ENCODE data around the gene ITGA11.

The ITGA11 gene

GRCh38 chr15:68275165-68275746, 156.7 kb downstream of the ITGA11 start:
- H3K4me3 ChIP-seq (ENCODE audit: insufficient read length, low read depth), result no peak overlapping the region
- no peaks in the 10 kb centered on the region for H3K9me3 ChIP-seq (ENCODE audit: insufficient read depth, low read length)
- TF ChIP-seq YY1 (IDR thresholded peaks at IDR 0.05; ENCODE audit: insufficient read depth, insufficient read length) (no peak), SUZ12 (IDR thresholded peaks at IDR 0.05; ENCODE audit: extremely low read depth, insufficient read depth, insufficient read length) (no peak), ZNF274 (IDR thresholded peaks at IDR 0.05; ENCODE audit: low read depth, low read length) (no peak)
- H3K4me1 ChIP-seq (ENCODE audit: insufficient read depth, insufficient read length), result peaks cover 3% of the 10 kb centered on the region
- no peak for DNase-seq (ENCODE audit: low read depth, low spot score)
- peaks cover 16% of the 10 kb centered on the region for H3K36me3 ChIP-seq (ENCODE audit: insufficient read depth, insufficient read length, low read length)
- no peak overlapping the region for H3K9ac ChIP-seq (ENCODE audit: insufficient read length, low read depth)
- no peaks in the 10 kb centered on the region for H3K27me3 ChIP-seq (ENCODE audit: insufficient read depth, insufficient read length)

GRCh38 chr15:68274201-68274848, 157.6 kb downstream of the ITGA11 start:
- no peak for DNase-seq (ENCODE audit: low read depth, low spot score)
- Histone ChIP-seq H3K36me3 (ENCODE audit: insufficient read depth, insufficient read length, low read length) (peaks cover 10% of the 10 kb centered on the region), H3K9me3 (ENCODE audit: insufficient read depth, low read length) (no peaks in the 10 kb centered on the region), H3K9ac (ENCODE audit: insufficient read length, low read depth) (no peak overlapping the region), H3K4me3 (ENCODE audit: insufficient read length, low read depth) (no peak overlapping the region), H3K27me3 (ENCODE audit: insufficient read depth, insufficient read length) (no peaks in the 10 kb centered on the region), H3K4me1 (ENCODE audit: insufficient read depth, insufficient read length) (peaks cover 3% of the 10 kb centered on the region)
- no peak for TF ChIP-seq ZNF274 (IDR thresholded peaks at IDR 0.05; ENCODE audit: low read depth, low read length)

GRCh38 chr15:68272721-68273271, 159.2 kb downstream of the ITGA11 start:
- TF ChIP-seq SUZ12 (IDR thresholded peaks at IDR 0.05; ENCODE audit: extremely low read depth, insufficient read depth, insufficient read length) (no peak), YY1 (IDR thresholded peaks at IDR 0.05; ENCODE audit: insufficient read depth, insufficient read length) (no peak), ZNF274 (IDR thresholded peaks at IDR 0.05; ENCODE audit: low read depth, low read length) (no peak)
- Histone ChIP-seq H3K27me3 (ENCODE audit: insufficient read depth, insufficient read length) (no peaks in the 10 kb centered on the region), H3K9ac (ENCODE audit: insufficient read length, low read depth) (no peak overlapping the region), H3K4me3 (ENCODE audit: insufficient read length, low read depth) (no peak overlapping the region), H3K4me1 (ENCODE audit: insufficient read depth, insufficient read length) (peaks cover 3% of the 10 kb centered on the region), H3K36me3 (ENCODE audit: insufficient read depth, insufficient read length, low read length) (no peaks in the 10 kb centered on the region), H3K9me3 (ENCODE audit: insufficient read depth, low read length) (no peaks in the 10 kb centered on the region)
- DNase-seq (ENCODE audit: low read depth, low spot score), result no peak

GRCh38 chr15:68271854-68272471, 160.0 kb downstream of the ITGA11 start:
- Histone ChIP-seq H3K4me1 (ENCODE audit: insufficient read depth, insufficient read length) (peaks cover 3% of the 10 kb centered on the region), H3K9ac (ENCODE audit: insufficient read length, low read depth) (peak overlapping the region; percentile 53), H3K27me3 (ENCODE audit: insufficient read depth, insufficient read length) (no peaks in the 10 kb centered on the region), H3K36me3 (ENCODE audit: insufficient read depth, insufficient read length, low read length) (no peaks in the 10 kb centered on the region), H3K9me3 (ENCODE audit: insufficient read depth, low read length) (no peaks in the 10 kb centered on the region), H3K4me3 (ENCODE audit: insufficient read length, low read depth) (no peak overlapping the region)
- DNase-seq (ENCODE audit: low read depth, low spot score), result no peak
- TF ChIP-seq ZNF274 (IDR thresholded peaks at IDR 0.05; ENCODE audit: low read depth, low read length), result no peak
- TF ChIP-seq SUZ12 (IDR thresholded peaks at IDR 0.05; ENCODE audit: extremely low read depth, insufficient read depth, insufficient read length), result no peak
- TF ChIP-seq YY1 (IDR thresholded peaks at IDR 0.05; ENCODE audit: insufficient read depth, insufficient read length), result no peak

- TF ChIP-seq ZNF274 (IDR thresholded peaks at IDR 0.05; ENCODE audit: low read depth, low read length), result no peak
- H3K4me1 ChIP-seq (ENCODE audit: insufficient read depth, insufficient read length), result peaks cover 3% of the 10 kb centered on the region
Observed at GRCh38 chr15:68268405-68268804, 163.6 kb downstream of the ITGA11 start.

GRCh38 chr15:68265674-68266073, 166.3 kb downstream of the ITGA11 start:
- Histone ChIP-seq H3K4me3 (ENCODE audit: insufficient read length, low read depth) (no peak overlapping the region), H3K9ac (ENCODE audit: insufficient read length, low read depth) (no peak overlapping the region), H3K36me3 (ENCODE audit: insufficient read depth, insufficient read length, low read length) (no peaks in the 10 kb centered on the region), H3K4me1 (ENCODE audit: insufficient read depth, insufficient read length) (no peaks in the 10 kb centered on the region), H3K27me3 (ENCODE audit: insufficient read depth, insufficient read length) (no peaks in the 10 kb centered on the region), H3K9me3 (ENCODE audit: insufficient read depth, low read length) (no peaks in the 10 kb centered on the region)
- DNase-seq (ENCODE audit: low read depth, low spot score), result no peak
- TF ChIP-seq SUZ12 (IDR thresholded peaks at IDR 0.05; ENCODE audit: extremely low read depth, insufficient read depth, insufficient read length), result no peak
- no peak for TF ChIP-seq YY1 (IDR thresholded peaks at IDR 0.05; ENCODE audit: insufficient read depth, insufficient read length)
- no peak for TF ChIP-seq ZNF274 (IDR thresholded peaks at IDR 0.05; ENCODE audit: low read depth, low read length)

More at GRCh38 chr15:68268405-68268804, 163.6 kb downstream of the ITGA11 start:
- Histone ChIP-seq H3K36me3 (ENCODE audit: insufficient read depth, insufficient read length, low read length) (no peaks in the 10 kb centered on the region), H3K9ac (ENCODE audit: insufficient read length, low read depth) (no peak overlapping the region), H3K4me3 (ENCODE audit: insufficient read length, low read depth) (no peak overlapping the region), H3K27me3 (ENCODE audit: insufficient read depth, insufficient read length) (no peaks in the 10 kb centered on the region), H3K9me3 (ENCODE audit: insufficient read depth, low read length) (no peaks in the 10 kb centered on the region)
- no peak for DNase-seq (ENCODE audit: low read depth, low spot score)

- no peaks in the 10 kb centered on the region for H3K27me3 ChIP-seq (ENCODE audit: insufficient read depth, insufficient read length)
- H3K4me1 ChIP-seq (ENCODE audit: insufficient read depth, insufficient read length), result no peaks in the 10 kb centered on the region
- no peaks in the 10 kb centered on the region for H3K36me3 ChIP-seq (ENCODE audit: insufficient read depth, insufficient read length, low read length)
- DNase-seq (ENCODE audit: low read depth, low spot score), result no peak
- H3K9me3 ChIP-seq (ENCODE audit: insufficient read depth, low read length), result no peaks in the 10 kb centered on the region
- H3K4me3 ChIP-seq (ENCODE audit: insufficient read length, low read depth), result no peak overlapping the region
- TF ChIP-seq SUZ12 (IDR thresholded peaks at IDR 0.05; ENCODE audit: extremely low read depth, insufficient read depth, insufficient read length), result no peak
- no peak for TF ChIP-seq YY1 (IDR thresholded peaks at IDR 0.05; ENCODE audit: insufficient read depth, insufficient read length)
- TF ChIP-seq ZNF274 (IDR thresholded peaks at IDR 0.05; ENCODE audit: low read depth, low read length), result no peak
- H3K9ac ChIP-seq (ENCODE audit: insufficient read length, low read depth), result no peak overlapping the region
Observed at GRCh38 chr15:68265081-68265480, 166.9 kb downstream of the ITGA11 start.
